Calu3 (cell line): ENCODE results near the gene NBAS. TPM values are rescaled to one million over a fixed set of nuclear protein-coding genes. Genes with fewer than 3 reads are reported as not detected.

ENCODE experiments used
- BruUV-seq: library from RNA; stranded (reverse); fragments of 400-500 nt; replicated peaks from 2 replicates; lab custom pipeline; 2021; lab: Mats Ljungman, UMichigan
- CTCF ChIA-PET: fragments of 300-600 bp; sonication (Branson Sonifier 250); formaldehyde crosslinking; loops from one replicate; lab custom pipeline; 2022; ENCODE audit warnings: antibody characterized with exemption; lab: Charles Lee
- DNase-seq: peaks from one replicate; pipeline ENCODE4 v3.0.0; 2022
- H3K27ac Mint-ChIP-seq: one replicate; pipeline ENCODE4 v1.8.0; 2022; ENCODE audit warnings: mixed read lengths; ENCODE audit not compliant: unreplicated experiment
- H3K27me3 Mint-ChIP-seq: one replicate; pipeline ENCODE4 v1.8.0; 2022; ENCODE audit warnings: mixed read lengths; ENCODE audit not compliant: unreplicated experiment
- H3K36me3 Mint-ChIP-seq: one replicate; pipeline ENCODE4 v1.8.0; 2022; ENCODE audit warnings: mild to moderate bottlenecking, moderate library complexity, mixed read lengths; ENCODE audit not compliant: insufficient read depth, unreplicated experiment
- H3K4me1 Mint-ChIP-seq: one replicate; pipeline ENCODE4 v1.8.0; 2022; ENCODE audit warnings: mild to moderate bottlenecking, low read depth, mixed read lengths; ENCODE audit not compliant: unreplicated experiment
- H3K4me3 Mint-ChIP-seq: one replicate; pipeline ENCODE4 v1.8.0; 2022; ENCODE audit warnings: mild to moderate bottlenecking, low read depth, moderate library complexity, mixed read lengths; ENCODE audit not compliant: unreplicated experiment
- H3K9me3 Mint-ChIP-seq: one replicate; pipeline ENCODE4 v1.8.0; 2022; ENCODE audit warnings: low read depth, mixed read lengths; ENCODE audit not compliant: unreplicated experiment
- CTCF ChIP-seq: fragments of 200-600 bp; IDR thresholded peaks from one replicate; pipeline ENCODE4 v1.8.0; 2022; ENCODE audit warnings: antibody characterized with exemption; ENCODE audit not compliant: unreplicated experiment
- intact Hi-C: fragments of 100-400 bp; cut with micrococcal nuclease; formaldehyde crosslinking; loops from one replicate; pipeline ENCODE4 v1.10.0; 2022; ENCODE audit not compliant: unreplicated experiment
- total RNA-seq: library from RNA; stranded (reverse); gene quantifications from 2 replicates; pipeline ENCODE4 v1.2.3, GENCODE V29; 2022

The NBAS gene
- total RNA-seq, 1 experiment from 2014 or later, result 30.4 TPM

DNA sequence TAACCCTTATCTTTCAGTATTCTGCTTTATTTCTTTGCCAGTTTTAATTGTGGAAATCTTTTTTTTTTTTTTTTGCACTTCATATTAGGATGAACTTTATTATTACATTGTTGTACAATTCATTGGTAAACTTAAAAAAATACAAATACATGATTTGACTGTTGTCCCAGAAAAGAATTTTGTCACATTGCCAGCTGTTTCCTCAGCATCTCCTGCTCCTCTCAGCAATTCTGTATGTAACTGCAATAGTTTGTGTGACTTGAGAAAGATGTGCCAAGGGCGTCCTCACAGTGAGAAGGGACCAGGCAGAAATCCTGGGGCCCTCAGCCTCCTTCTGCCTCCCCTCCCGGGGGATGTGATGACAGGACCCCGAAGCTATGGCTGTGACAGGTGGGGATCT, 254.4 kb downstream of the NBAS start:
- BruUV-seq, result no TSS peak
- intact Hi-C loops, result no loop called here
- CTCF ChIA-PET, result no interaction called here
- no peak for DNase-seq
- no peak overlapping the region for H3K27ac Mint-ChIP-seq
- H3K36me3 Mint-ChIP-seq, result peaks cover 1% of the 10 kb centered on the region
- H3K4me3 Mint-ChIP-seq, result no peak overlapping the region
- H3K9me3 Mint-ChIP-seq, result peaks cover 3% of the 10 kb centered on the region
- no peak for TF ChIP-seq CTCF
- H3K27me3 Mint-ChIP-seq, result no peaks in the 10 kb centered on the region
- H3K4me1 Mint-ChIP-seq, result no peaks in the 10 kb centered on the region

DNA sequence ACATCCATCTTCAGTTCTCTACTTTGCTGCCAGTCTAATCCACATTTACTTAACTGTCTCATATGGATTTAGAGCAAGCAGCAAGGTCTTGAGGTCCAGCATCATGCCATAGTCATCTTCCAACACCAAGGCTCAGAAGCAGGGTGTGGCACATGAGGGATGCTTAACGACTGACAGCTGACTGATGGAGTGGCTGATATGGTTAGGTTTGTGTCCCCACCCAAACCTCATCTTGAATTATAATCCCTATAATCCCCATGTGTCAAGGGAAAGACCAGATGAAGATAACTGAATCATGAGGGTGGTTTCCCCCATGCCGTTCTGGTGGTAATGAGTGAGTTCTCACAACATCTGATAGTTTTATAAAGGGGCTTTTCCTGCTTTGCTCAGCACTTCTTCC, 257.3 kb downstream of the NBAS start:
- no peak for TF ChIP-seq CTCF
- Mint-ChIP-seq H3K36me3 (peaks cover 4% of the 10 kb centered on the region), H3K4me1 (no peaks in the 10 kb centered on the region), H3K27ac (no peak overlapping the region), H3K9me3 (peaks cover 3% of the 10 kb centered on the region), H3K4me3 (no peak overlapping the region), H3K27me3 (no peaks in the 10 kb centered on the region)
- no TSS peak for BruUV-seq
- intact Hi-C loops, result no loop called here
- CTCF ChIA-PET, result no interaction called here
- no peak for DNase-seq

DNA sequence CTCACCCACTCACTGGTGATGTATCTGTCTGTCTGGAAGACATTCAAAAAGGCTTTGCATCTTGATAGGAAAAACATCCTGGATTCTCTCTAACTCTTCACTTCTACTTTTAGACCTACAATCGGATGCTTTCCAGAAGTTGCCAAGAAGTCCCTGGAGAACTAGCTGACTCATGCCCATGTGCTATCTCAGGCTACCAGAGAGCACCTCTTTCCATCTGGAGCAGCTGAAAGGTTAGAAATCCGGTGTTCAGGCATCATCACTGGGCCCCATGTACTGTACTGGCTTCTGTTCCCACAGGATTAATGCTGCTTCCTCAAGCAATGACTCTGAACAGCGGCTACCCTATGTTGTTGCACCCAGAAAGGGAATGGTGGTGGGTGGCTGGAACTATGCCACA, 259.0 kb downstream of the NBAS start:
- H3K4me1 Mint-ChIP-seq, result no peaks in the 10 kb centered on the region
- no TSS peak for BruUV-seq
- peaks cover 8% of the 10 kb centered on the region for H3K36me3 Mint-ChIP-seq

GRCh38 chr2:15300624-15301573, 260.2 kb downstream of the NBAS start:
- no peak overlapping the region for H3K4me3 Mint-ChIP-seq
- no peaks in the 10 kb centered on the region for H3K27me3 Mint-ChIP-seq
- peaks cover 8% of the 10 kb centered on the region for H3K36me3 Mint-ChIP-seq
- CTCF ChIA-PET, result no interaction called here
- intact Hi-C loops, result no loop called here
- no peak for DNase-seq
- no peaks in the 10 kb centered on the region for H3K4me1 Mint-ChIP-seq
- no peak overlapping the region for H3K27ac Mint-ChIP-seq
- BruUV-seq, result no TSS peak
- H3K9me3 Mint-ChIP-seq, result peaks cover 3% of the 10 kb centered on the region
- TF ChIP-seq CTCF, result no peak

More for the DNA sequence above, 259.0 kb downstream of the NBAS start:
- Mint-ChIP-seq H3K27me3 (no peaks in the 10 kb centered on the region), H3K4me3 (no peak overlapping the region), H3K9me3 (peaks cover 3% of the 10 kb centered on the region), H3K27ac (no peak overlapping the region)
- no peak for DNase-seq
- CTCF ChIA-PET, result no interaction called here
- no peak for TF ChIP-seq CTCF
- intact Hi-C loops, result no loop called here
